ENCODE results near the gene FOXN3.
"Not testable (repeated sequence)": the region's sequence is repeated elsewhere in the genome, so short reads cannot be mapped to it uniquely, and the experiment has no call there.

Gene FOXN3

GRCh38 chr14:89252887-89253532, 164.0 kb downstream of the FOXN3 start:
- no peak for DNase-seq (ENCODE audit: low read depth in 1 of 2, low spot score in 1 of 2)
- TF ChIP-seq REST (IDR thresholded peaks at IDR 0.05; ENCODE audit: insufficient replicate concordance, low read depth) (no peak), CTCF (IDR thresholded peaks at IDR 0.05; ENCODE audit: insufficient read depth, low read length) (no peak), POLR2AphosphoS5 (IDR thresholded peaks at IDR 0.05; ENCODE audit: low read depth) (no peak), SPI1 (IDR thresholded peaks at IDR 0.05; ENCODE audit: borderline replicate concordance, low read depth) (no peak), GABPA (IDR thresholded peaks at IDR 0.05; ENCODE audit: low read depth) (no peak)
- H3K4me3 ChIP-seq (replicated peaks; ENCODE audit: insufficient read depth, low read length): no peak overlapping the region

GRCh38 chr14:89251061-89251460, 166.0 kb downstream of the FOXN3 start:
- DNase-seq (ENCODE audit: low read depth in 1 of 2, low spot score in 1 of 2): no peak
- Histone ChIP-seq H3K4me3 (replicated peaks; ENCODE audit: insufficient read depth, low read length) (no peak overlapping the region), H3K27ac (replicated peaks) (no peak overlapping the region), H3K27me3 (ENCODE audit: insufficient read depth, poor library complexity, severe bottlenecking) (no peaks in the 10 kb centered on the region)
- TF ChIP-seq CTCF (IDR thresholded peaks at IDR 0.05; ENCODE audit: insufficient read depth, low read length) (no peak), SPI1 (IDR thresholded peaks at IDR 0.05; ENCODE audit: borderline replicate concordance, low read depth) (no peak), POLR2AphosphoS5 (IDR thresholded peaks at IDR 0.05; ENCODE audit: low read depth) (no peak), REST (IDR thresholded peaks at IDR 0.05; ENCODE audit: insufficient replicate concordance, low read depth) (no peak)

More at GRCh38 chr14:89252887-89253532, 164.0 kb downstream of the FOXN3 start:
- Histone ChIP-seq H3K27ac (replicated peaks) (no peak overlapping the region), H3K27me3 (ENCODE audit: insufficient read depth, poor library complexity, severe bottlenecking) (no peaks in the 10 kb centered on the region)

GRCh38 chr14:89250655-89250975, 166.4 kb downstream of the FOXN3 start:
- not testable (repeated sequence) for H3K4me3 ChIP-seq (replicated peaks; ENCODE audit: insufficient read depth, low read length); DNase-seq (ENCODE audit: low read depth in 1 of 2, low spot score in 1 of 2); H3K27me3 ChIP-seq (ENCODE audit: insufficient read depth, poor library complexity, severe bottlenecking); H3K27ac ChIP-seq (replicated peaks)

GRCh38 chr14:89249972-89250654, 166.9 kb downstream of the FOXN3 start:
- DNase-seq (ENCODE audit: low read depth in 1 of 2, low spot score in 1 of 2): no peak
- Histone ChIP-seq H3K27ac (replicated peaks) (no peak overlapping the region), H3K27me3 (ENCODE audit: insufficient read depth, poor library complexity, severe bottlenecking) (no peaks in the 10 kb centered on the region), H3K4me3 (replicated peaks; ENCODE audit: insufficient read depth, low read length) (no peak overlapping the region)
- TF ChIP-seq CTCF (IDR thresholded peaks at IDR 0.05; ENCODE audit: insufficient read depth, low read length) (no peak), POLR2AphosphoS5 (IDR thresholded peaks at IDR 0.05; ENCODE audit: low read depth) (no peak), REST (IDR thresholded peaks at IDR 0.05; ENCODE audit: insufficient replicate concordance, low read depth) (no peak), GABPA (IDR thresholded peaks at IDR 0.05; ENCODE audit: low read depth) (no peak), SPI1 (IDR thresholded peaks at IDR 0.05; ENCODE audit: borderline replicate concordance, low read depth) (no peak)

Measured in HL-60 (cell line).